NOMO-1 treated with dmso at 0.1 percent for 144 hours (cell line): ENCODE measurements around the gene KRT78.

ENCODE experiments used
- DNase-seq: peaks from one replicate; lab custom pipeline; 2025; ENCODE audit not compliant: unreplicated experiment; lab: John Stamatoyannopoulos, UW

KRT78 gene

DNA sequence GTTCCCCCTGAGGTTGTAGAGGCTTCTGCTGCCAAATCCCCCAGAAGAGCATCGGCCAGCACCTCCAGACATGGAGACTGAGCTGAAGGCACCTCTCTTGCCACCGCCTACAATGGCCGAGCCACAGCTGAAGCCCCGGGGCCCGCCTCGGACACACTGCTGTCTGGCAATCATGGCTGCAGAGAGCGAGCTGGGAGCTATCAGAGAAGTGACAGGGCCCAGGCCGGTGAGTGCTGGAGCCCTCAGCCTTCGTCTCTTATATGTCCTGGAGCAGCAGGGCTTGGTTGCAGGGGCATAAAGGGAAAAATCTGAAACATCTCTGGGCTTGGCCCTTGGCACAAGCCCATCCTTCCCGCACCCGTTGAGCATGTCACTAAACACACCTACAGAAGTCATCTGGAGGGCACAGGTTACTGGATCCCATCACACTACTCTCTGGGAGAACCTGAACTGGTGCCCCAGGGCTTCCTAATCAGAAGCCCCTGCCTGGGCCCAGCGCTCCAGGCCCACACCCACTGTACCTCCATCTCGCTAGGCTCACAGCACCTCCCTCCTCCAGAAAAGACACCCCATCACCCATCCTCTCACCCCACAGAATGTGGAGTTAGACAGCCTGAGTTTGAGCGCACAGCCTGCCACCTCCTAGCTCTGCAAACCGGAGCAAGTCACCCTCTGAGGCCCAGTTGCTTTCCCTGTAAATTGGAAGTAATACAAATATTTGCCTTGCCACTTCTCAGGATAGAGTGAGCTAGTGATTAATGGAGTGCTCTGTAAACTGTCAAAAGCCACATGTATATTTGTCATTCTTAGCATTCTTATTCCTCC, 34.7 kb downstream of the KRT78 start, which contains the start of gene KRT4:
Gene KRT4 (minus strand): TSS at position 232 of the 825 bp plus-strand sequence. CDS start 58 bp downstream, at position 174.
- no peak for DNase-seq

- DNase-seq = no peak
Measured at GRCh38 chr12:52813203-52813819, 35.5 kb downstream of the KRT78 start.

- DNase-seq = no peak
Measured at GRCh38 chr12:52812749-52813148, 36.0 kb downstream of the KRT78 start.

DNA sequence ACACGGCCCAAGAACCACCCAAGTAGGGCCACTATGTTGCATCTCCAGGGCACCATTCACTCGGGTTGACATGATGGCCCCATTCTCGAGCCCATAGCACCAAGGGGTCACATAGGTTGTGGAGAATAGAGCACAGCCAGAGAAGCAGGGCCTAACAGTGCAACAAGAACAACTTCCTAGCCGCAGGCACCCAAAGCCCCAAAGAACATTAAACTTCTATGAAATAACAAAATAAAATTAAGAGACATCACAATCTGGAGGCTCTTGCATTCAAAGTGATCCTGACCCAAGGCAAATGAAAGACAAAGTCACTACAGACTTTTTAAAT, 36.8 kb downstream of the KRT78 start:
- no peak for DNase-seq

- DNase-seq = no peak
Measured at GRCh38 chr12:52811191-52812072, 37.4 kb downstream of the KRT78 start.

DNA sequence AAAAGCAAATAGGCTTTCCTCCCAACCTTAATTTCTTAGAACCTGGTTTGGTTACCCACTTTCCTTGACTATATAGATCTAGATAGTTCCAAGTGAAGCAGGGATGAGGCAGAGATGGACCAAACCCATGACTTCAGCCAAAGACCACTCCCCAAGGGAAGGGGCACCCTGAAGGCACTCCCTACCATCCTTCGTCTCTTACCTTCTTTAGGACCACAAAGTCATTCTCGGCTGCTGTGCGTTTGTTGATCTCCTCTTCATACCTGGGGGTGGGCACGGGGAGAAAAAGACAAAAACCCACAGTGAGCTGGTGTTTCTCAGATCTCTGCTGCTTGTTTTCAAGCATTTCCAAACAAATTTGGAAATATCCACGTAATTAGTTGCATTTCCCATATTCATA, 38.2 kb downstream of the KRT78 start:
- DNase-seq = no peak

GRCh38 chr12:52809166-52809565, 39.6 kb downstream of the KRT78 start:
- DNase-seq = no peak

GRCh38 chr12:52808573-52809160, 40.1 kb downstream of the KRT78 start:
- DNase-seq = no peak

DNA sequence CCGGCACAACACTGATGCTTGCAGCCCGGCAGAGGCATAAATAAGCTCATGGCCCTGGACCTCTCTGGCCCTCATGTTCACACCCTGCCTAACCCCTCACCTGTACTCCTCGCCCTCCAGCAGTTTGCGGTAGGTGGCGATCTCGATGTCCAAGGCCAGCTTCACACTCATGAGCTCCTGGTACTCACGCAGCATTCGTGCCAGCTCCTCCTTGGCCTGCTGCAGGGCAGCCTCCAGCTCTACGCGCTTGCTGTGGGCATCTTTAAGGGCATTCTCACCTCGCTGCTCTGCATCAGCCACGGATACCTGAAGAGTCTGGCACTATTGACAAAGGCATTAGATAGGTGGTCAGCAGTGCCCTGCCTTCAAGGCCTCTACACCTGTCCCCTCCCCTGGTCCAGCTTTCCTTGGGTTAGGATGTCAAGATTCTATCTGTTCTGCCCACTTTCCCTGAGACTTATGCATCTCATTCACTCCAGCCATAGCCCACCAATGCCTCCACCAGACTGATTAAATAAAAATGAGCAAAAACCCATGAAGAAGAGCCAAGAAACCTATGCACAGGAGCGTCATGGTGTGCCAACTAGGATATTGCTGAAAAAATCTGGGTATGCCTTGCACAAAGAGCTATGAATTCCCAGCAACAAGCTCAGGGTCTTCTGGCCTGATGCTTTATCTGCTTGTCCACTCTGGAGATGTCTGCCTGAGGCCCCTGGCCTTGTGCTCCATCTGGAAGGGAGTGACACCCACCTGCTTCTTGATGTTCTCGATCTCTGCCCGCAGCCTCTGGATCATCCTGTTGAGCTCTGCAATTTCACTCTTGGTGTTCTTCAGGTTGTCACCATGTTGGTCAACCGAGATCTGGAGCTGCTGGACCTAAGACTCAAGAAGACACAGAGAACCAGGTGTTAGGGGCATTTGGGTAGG, 41.0 kb downstream of the KRT78 start:
- DNase-seq = no peak

DNA sequence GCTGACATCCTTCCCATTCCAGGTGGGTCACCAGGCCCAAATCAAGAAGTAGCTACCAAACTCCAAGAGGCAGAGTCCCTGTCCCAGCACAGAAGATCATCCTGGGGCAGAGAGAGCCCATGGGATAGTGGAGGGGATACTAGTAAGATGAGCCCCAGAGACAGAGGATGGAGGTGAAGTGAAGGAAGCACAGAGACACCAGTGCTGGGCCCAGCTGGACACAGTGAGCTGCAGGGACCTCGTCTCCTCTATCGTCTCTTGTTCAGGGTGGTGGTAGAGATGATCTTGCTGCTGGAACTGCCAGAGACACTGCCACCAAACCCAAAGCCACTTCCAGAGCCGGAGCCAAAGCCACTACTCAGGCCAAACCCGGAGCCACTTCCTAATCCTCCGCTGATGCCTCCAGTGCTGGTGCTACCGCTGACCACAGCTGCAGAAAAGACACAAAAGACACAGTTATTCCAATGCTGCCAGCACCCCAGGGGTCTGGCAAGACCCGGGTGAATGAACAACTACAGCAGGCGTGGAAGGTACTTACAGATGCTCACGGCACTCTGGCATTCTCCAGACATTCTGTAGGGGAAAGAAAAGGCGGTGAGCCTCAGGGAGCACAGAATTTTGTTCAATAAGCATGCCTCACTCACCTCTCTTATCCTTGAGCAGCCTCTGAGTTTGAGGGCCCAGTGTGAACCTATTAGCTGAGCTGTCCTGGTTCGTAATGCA, 41.8 kb downstream of the KRT78 start:
- no peak for DNase-seq

- no peak for DNase-seq
Measured at GRCh38 chr12:52806169-52806811, 42.5 kb downstream of the KRT78 start.

GRCh38 chr12:52805739-52806138, 43.1 kb downstream of the KRT78 start:
- DNase-seq = no peak

GRCh38 chr12:52805000-52805399, 43.8 kb downstream of the KRT78 start:
- DNase-seq = no peak

DNA sequence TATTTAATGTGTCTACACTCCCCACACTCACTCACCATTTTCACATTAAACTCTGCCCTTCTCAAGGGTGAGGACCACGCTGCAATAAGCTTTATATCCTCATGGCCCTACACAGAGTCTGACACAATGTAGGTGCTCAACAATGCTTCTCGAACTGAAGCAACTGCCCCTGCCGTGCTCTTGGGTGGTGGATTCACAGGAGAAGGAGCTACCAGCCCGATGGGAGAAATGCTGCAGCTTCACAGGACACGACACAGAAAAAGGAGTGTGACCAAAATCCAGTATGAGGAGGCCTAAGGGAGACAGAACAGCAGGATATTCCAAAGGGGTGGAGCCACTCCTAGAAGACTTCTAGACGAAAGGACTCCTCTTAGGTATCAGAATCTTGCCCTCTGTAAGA, 46.4 kb downstream of the KRT78 start:
- no peak for DNase-seq

DNA sequence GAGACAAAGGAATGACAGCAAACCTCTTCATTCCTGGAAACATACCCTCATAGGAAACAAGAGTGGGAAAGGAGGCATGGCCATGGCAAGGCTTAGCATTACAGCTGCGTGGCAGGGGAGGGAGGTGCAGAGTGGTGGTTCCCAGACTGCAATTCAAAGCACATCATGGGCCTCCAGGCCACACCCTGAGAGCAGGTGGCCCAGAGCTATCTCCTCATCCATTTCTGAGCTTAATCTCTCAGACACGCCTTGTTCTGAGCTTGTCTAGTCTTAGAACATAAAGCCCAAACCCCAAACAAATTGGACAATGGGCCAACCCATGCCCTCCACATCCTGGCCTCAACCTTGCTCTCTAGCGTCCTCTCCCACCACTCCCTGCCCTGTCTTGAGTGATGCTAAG, 47.0 kb downstream of the KRT78 start:
- DNase-seq = no peak

DNA sequence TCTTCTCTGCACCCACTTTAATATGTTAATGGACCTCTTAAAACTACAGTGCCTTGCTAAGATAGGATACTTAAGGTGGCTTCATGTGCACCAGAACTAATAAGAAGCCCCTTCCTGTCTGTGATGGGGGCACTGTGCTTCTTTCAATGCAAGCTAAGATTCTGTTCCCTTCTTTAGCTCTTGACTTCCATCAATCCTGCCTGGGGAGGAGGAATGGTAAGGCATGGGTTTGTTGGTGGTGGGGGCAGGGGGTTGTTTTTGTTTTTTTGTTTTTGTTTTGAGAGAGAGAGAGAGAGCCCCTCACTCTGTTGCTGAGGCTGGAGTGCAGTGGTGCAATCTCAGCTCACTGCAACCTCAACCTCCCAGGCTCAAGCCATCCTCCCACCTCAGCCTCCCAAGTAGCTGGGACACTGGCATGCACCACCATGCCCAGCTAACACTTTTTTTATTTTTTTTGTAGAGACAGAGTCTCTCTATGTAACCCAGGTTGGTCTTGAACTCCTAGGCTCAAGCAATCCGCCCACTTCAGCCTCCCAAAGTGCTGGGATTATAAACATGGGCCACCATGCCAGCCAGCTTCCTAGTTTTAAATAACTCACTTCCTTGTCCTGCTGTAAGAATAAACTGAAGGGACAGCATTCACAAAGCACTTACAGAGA, 48.4 kb downstream of the KRT78 start:
- DNase-seq = no peak

DNA sequence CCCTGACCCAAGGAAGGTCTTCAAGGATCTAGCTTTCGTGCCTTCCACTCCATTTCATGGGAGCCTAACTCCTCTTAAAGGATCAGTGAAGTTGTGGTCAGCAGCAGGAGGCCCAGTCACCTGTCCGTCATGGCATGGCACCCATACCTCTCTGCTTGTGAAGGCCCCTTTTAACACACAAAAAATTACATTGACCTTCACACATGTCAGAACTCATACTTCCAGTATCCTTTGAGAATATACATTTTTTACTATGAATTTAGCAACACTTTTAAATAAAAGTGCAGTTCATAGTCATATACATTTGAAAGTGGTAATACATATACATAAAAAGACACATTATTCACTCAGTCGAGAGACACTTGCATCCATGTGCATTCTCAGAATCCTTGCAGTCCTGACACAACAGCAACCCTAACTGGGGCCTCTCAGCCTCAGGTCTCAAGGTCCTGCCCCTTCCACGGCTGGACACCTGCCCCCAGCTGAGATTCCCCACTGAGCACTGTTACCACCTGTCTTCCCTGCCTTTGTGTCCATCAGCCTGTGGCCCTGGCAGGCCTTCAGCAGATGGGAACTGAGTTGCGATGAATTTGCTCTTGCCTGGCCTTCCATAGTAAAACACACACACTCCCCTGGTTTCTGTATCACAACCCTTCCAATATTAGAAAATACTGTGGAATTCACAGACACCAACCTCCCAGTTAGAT, 49.1 kb downstream of the KRT78 start:
- DNase-seq = no peak
